Common myeloid progenitor, CD34-positive (primary cell): ENCODE measurements around the gene WWOX.

ENCODE experiments used
- CTCF ChIA-PET: fragments of 350-600 bp; sonication (Branson Sonifier 250); formaldehyde crosslinking; loops from one replicate; lab custom pipeline; 2021; ENCODE audit warnings: antibody characterized with exemption; lab: Charles Lee
- POLR2A ChIA-PET: fragments of 350-600 bp; sonication (Branson Sonifier 250); formaldehyde crosslinking; loops from one replicate; lab custom pipeline; 2021; ENCODE audit warnings: antibody characterized with exemption; lab: Charles Lee
- DNase-seq, 3 donors: peaks; one replicate each; pipeline versions ENCODE4 v3.0.0 to v3.0.0-alpha.2; 2013
- H3K27ac ChIP-seq, 2 experiments: 1 replicate in 1 of 2; 2 replicates in 1 of 2; pipeline ENCODE4 v1.7.0; 2013; ENCODE audit warnings: inconsistent platforms in 2 of 2, low read length in 2 of 2, mild to moderate bottlenecking in 2 of 2, low read depth in 1 of 2, moderate library complexity in 1 of 2; ENCODE audit not compliant: severe bottlenecking in 2 of 2, insufficient read depth in 1 of 2, poor library complexity in 1 of 2
- H3K27me3 ChIP-seq, 5 experiments: replicated peaks in 2 of 5; 1 replicate in 3 of 5; 2 replicates in 2 of 5; pipeline versions ENCODE4 v1.6.1 to v1.7.0; 2013; ENCODE audit warnings: low read length in 4 of 5, mild to moderate bottlenecking in 2 of 5, moderate library complexity in 2 of 5, inconsistent platforms in 1 of 5; ENCODE audit not compliant: insufficient read depth in 5 of 5, control insufficient read depth in 4 of 5
- H3K36me3 ChIP-seq, 4 experiments: 1 replicate in 2 of 4; 2 replicates in 2 of 4; pipeline versions ENCODE4 v1.6.1 to v1.7.0; 2013; ENCODE audit warnings: low read length in 3 of 4, control low read depth in 1 of 4, mild to moderate bottlenecking in 1 of 4; ENCODE audit not compliant: control insufficient read depth in 4 of 4, insufficient read depth in 4 of 4
- H3K4me1 ChIP-seq, 4 experiments: 1 replicate in 3 of 4; 2 replicates in 1 of 4; pipeline versions ENCODE4 v1.6.1 to v1.7.1; 2013; ENCODE audit warnings: low read length in 3 of 4, mild to moderate bottlenecking in 3 of 4, control low read depth in 1 of 4, inconsistent platforms in 1 of 4, moderate library complexity in 1 of 4; ENCODE audit not compliant: control insufficient read depth in 4 of 4, insufficient read depth in 4 of 4; ENCODE audit errors: control extremely low read depth in 1 of 4
- H3K4me3 ChIP-seq, 7 experiments: 1 replicate in 4 of 7; 2 replicates in 3 of 7; pipeline versions ENCODE4 v1.5.1 to v1.7.0; 2013; ENCODE audit warnings: mild to moderate bottlenecking in 7 of 7, low read length in 6 of 7, moderate library complexity in 6 of 7, inconsistent platforms in 2 of 7, low read depth in 2 of 7, control low read depth in 1 of 7; ENCODE audit not compliant: insufficient read depth in 4 of 7, control insufficient read depth in 1 of 7; ENCODE audit errors: extremely low read depth in 1 of 7
- H3K9me3 ChIP-seq, 5 experiments: 1 replicate in 4 of 5; 2 replicates in 1 of 5; pipeline versions ENCODE4 v1.6.1 to v1.7.1; 2013; ENCODE audit warnings: low read length in 4 of 5, mild to moderate bottlenecking in 2 of 5, inconsistent platforms in 1 of 5, low read depth in 1 of 5, moderate library complexity in 1 of 5; ENCODE audit not compliant: control insufficient read depth in 4 of 5, insufficient read depth in 2 of 5; ENCODE audit errors: control extremely low read depth in 1 of 5
- WGBS: methylation state at CpG from one replicate; pipeline ENCODE4 v1.1.5; 2013; ENCODE audit not compliant: insufficient coverage; 5-methylcytosine and 5-hydroxymethylcytosine counted together

WWOX gene

GRCh38 chr16:78524066-78524595, 424.7 kb downstream of the WWOX start:
- no peaks in the 10 kb centered on the region for H3K9me3 ChIP-seq
- no peak for DNase-seq
- POLR2A ChIA-PET, result no interaction called here
- no peak overlapping the region for H3K27ac ChIP-seq
- H3K4me1 ChIP-seq, result peaks cover 0 to 4% (median under 1%) of the 10 kb centered on the region in 4 experiments
- no peak overlapping the region for H3K4me3 ChIP-seq
- 100% methylated on average over 3 of the region's 4 CpGs for WGBS
- no peaks in the 10 kb centered on the region for H3K36me3 ChIP-seq
- no peaks in the 10 kb centered on the region for H3K27me3 ChIP-seq
- CTCF ChIA-PET, result no interaction called here

DNA sequence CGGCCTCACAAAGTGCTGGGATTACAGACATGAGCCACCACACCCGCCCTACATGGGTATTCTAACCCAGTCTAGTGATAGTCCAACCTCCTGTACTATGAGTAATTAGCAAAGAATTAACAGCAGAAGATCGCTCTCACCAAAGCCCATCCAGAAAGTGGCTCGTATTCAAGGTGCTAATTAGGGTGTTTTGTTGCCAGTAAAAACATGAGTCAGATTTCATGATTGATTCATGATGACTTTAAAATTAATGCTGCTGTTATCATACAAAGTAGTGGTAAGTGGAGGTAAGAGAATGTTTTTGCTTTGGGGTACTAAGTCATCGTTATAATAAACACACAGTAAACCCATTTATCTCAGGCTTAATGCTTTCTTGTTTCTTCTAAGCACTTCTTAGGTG, 428.8 kb downstream of the WWOX start:
- Histone ChIP-seq H3K4me1 (peaks cover 0 to 2% (median 0%) of the 10 kb centered on the region in 4 experiments), H3K27me3 (no peaks in the 10 kb centered on the region), H3K36me3 (no peaks in the 10 kb centered on the region), H3K9me3 (no peaks in the 10 kb centered on the region), H3K4me3 (no peak overlapping the region), H3K27ac (no peak overlapping the region)
- DNase-seq, result no peak
- ChIA-PET CTCF (no interaction called here), POLR2A (no interaction called here)
- 97% methylated on average over 3 of the region's 5 CpGs for WGBS

DNA sequence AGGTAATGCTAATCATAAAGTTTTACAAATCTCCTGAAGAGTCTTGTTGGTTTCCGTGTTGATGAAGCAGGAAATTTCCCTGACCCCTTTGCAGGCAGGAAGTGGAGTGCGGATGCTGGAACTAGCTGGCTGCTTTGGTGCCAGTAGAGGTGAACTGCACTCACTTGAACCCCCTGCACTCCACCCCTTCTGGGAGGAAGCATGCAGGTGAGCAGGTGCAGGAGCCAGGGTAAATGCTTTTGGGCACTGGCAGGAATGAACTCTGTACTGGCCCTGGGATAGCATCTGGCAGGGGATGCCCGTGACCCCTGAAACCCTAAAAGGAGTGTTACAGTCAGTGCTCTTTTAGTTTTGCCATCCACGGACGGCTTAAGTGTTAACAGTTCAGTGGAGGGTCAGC, 430.4 kb downstream of the WWOX start:
- H3K4me1 ChIP-seq, result no peaks in the 10 kb centered on the region
- no peak for DNase-seq
- no peak overlapping the region for H3K4me3 ChIP-seq
- no peaks in the 10 kb centered on the region for H3K9me3 ChIP-seq
- CTCF ChIA-PET, result no interaction called here
- 99% methylated on average over 5 of the region's 5 CpGs for WGBS
- no peaks in the 10 kb centered on the region for H3K27me3 ChIP-seq
- no peaks in the 10 kb centered on the region for H3K36me3 ChIP-seq
- POLR2A ChIA-PET, result no interaction called here
- no peak overlapping the region for H3K27ac ChIP-seq

DNA sequence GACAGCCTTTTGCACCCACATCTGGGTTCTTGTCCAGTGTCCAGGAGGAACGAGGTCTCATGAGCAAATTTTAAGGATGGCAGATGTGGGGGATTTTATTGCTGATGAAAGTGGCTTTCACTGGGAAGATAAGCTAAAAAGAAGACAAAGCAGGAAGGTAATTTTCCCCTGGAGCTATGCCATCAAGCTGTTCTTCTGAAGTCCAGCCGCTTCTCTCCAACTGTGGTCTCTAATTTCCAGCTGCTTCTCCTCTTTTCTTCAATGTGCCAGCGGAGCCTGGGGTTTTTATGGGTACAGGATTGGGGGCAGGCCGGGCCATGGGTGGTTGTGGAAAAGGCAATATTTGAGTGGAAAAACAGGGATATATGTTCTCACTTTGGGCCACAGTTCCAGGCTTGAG, 430.8 kb downstream of the WWOX start:
- no peak overlapping the region for H3K27ac ChIP-seq
- WGBS, result 95% methylated on average over 4 of the region's 4 CpGs
- DNase-seq, result no peak
- CTCF ChIA-PET, result no interaction called here
- POLR2A ChIA-PET, result no interaction called here
- H3K36me3 ChIP-seq, result no peaks in the 10 kb centered on the region
- no peak overlapping the region for H3K4me3 ChIP-seq
- no peaks in the 10 kb centered on the region for H3K4me1 ChIP-seq
- no peaks in the 10 kb centered on the region for H3K27me3 ChIP-seq
- no peaks in the 10 kb centered on the region for H3K9me3 ChIP-seq

DNA sequence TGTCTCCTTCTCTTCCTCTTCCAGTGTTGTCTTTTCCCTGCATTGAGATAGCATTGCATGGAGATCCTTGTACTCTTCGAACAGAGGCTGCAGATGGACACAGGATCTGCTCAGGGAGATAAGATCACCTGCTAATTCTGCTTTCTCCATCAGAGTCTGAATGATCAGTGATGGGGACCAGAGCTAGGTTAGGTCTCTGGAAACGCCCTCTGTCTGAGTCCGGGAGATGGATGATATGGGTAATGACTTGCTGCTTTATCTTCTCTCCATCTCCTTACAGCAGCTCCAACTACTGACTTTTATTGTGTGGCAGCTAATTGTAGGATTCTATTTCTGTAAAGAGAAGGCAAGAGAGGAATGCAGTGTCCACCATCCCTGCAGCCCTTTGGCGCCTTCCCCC, 435.6 kb downstream of the WWOX start:
- H3K27me3 ChIP-seq, result no peaks in the 10 kb centered on the region
- no peak for DNase-seq
- POLR2A ChIA-PET, result no interaction called here
- CTCF ChIA-PET, result no interaction called here
- H3K27ac ChIP-seq, result no peak overlapping the region
- no peaks in the 10 kb centered on the region for H3K4me1 ChIP-seq
- no peak overlapping the region for H3K4me3 ChIP-seq
- H3K9me3 ChIP-seq, result no peaks in the 10 kb centered on the region
- WGBS, result 100% methylated on average over 1 of the region's 4 CpGs
- H3K36me3 ChIP-seq, result no peaks in the 10 kb centered on the region

GRCh38 chr16:78537511-78537910, 438.1 kb downstream of the WWOX start:
- H3K9me3 ChIP-seq, result no peaks in the 10 kb centered on the region
- ChIA-PET POLR2A (no interaction called here), CTCF (no interaction called here)
- H3K36me3 ChIP-seq, result no peaks in the 10 kb centered on the region
- H3K4me3 ChIP-seq, result no peak overlapping the region
- H3K4me1 ChIP-seq, result no peaks in the 10 kb centered on the region
- 98% methylated on average over 10 of the region's 10 CpGs for WGBS
- no peak for DNase-seq
- no peak overlapping the region for H3K27ac ChIP-seq
- H3K27me3 ChIP-seq, result no peaks in the 10 kb centered on the region

DNA sequence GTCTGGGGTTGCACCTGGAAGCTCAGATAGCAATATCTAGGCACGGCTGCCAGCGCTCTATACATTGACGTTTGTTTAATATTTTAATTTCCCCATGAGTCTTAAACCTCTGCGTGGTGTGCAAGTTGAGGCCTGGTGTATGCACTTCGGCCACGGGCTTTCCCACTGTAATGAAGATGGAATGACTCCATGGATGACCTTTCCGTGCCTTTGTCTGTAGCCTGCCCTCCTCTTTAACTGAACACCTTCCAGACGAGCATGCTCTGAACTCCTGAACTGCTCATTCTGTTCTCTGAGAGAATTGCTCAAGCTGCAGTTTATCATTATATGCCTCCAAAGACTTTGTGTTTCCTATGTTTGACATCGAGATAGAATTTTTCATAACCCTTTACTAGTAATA, 438.8 kb downstream of the WWOX start:
- H3K27ac ChIP-seq, result no peak overlapping the region
- CTCF ChIA-PET, result no interaction called here
- POLR2A ChIA-PET, result no interaction called here
- no peaks in the 10 kb centered on the region for H3K36me3 ChIP-seq
- 95% methylated on average over 5 of the region's 9 CpGs for WGBS
- H3K4me3 ChIP-seq, result no peak overlapping the region
- no peaks in the 10 kb centered on the region for H3K4me1 ChIP-seq
- DNase-seq, result no peak
- no peaks in the 10 kb centered on the region for H3K9me3 ChIP-seq
- no peaks in the 10 kb centered on the region for H3K27me3 ChIP-seq
